MM.1S (cell line): ENCODE data around the gene TNFRSF12A.
A peak's percentile ranks its signal among the peaks of the same experiment; 100 is the strongest.

Experiments
- DNase-seq: peaks from one replicate; pipeline ENCODE4 v3.0.0-alpha.2; 2015
- H2AFZ ChIP-seq: fragments of 300-600 bp; sonication (generic); 2 replicates; pipeline ENCODE4 v1.6.0; 2016; ENCODE audit warnings: antibody characterized with exemption, low read length
- H3F3A ChIP-seq: fragments of 300-600 bp; sonication (generic); 2 replicates; pipeline ENCODE4 v1.6.1; 2016; ENCODE audit warnings: mild to moderate bottlenecking, antibody characterized with exemption, low read length, moderate library complexity, mixed read lengths; ENCODE audit not compliant: insufficient read depth
- H3K27ac ChIP-seq: fragments of 300-600 bp; sonication (generic); 2 replicates; pipeline ENCODE4 v1.5.1; 2016; ENCODE audit warnings: mild to moderate bottlenecking, low read length
- H3K27me3 ChIP-seq: fragments of 300-600 bp; sonication (generic); replicated peaks from 2 replicates; pipeline ENCODE4 v1.6.0; 2016; ENCODE audit warnings: low read length; ENCODE audit not compliant: insufficient read depth
- H3K36me3 ChIP-seq: fragments of 300-600 bp; sonication (generic); replicated peaks from 2 replicates; pipeline ENCODE4 v1.6.1; 2016; ENCODE audit warnings: mild to moderate bottlenecking, low read length, mixed read lengths; ENCODE audit not compliant: insufficient read depth
- H3K4me1 ChIP-seq: fragments of 300-600 bp; sonication (generic); 2 replicates; pipeline ENCODE4 v1.6.1; 2016; ENCODE audit warnings: low read length, mixed read lengths
- H3K4me2 ChIP-seq: fragments of 300-600 bp; sonication (generic); 2 replicates; pipeline ENCODE4 v1.6.0; 2016; ENCODE audit warnings: low read depth, low read length
- H3K4me3 ChIP-seq: fragments of 300-600 bp; sonication (generic); 2 replicates; pipeline ENCODE4 v1.5.1; 2016; ENCODE audit warnings: low read length, mixed read lengths
- H3K79me2 ChIP-seq: fragments of 300-600 bp; sonication (generic); 2 replicates; pipeline ENCODE4 v1.6.1; 2016; ENCODE audit warnings: mixed run types, low read length, mixed read lengths
- H3K9ac ChIP-seq: fragments of 300-600 bp; sonication (generic); 2 replicates; pipeline ENCODE4 v1.6.1; 2016; ENCODE audit warnings: low read length, mixed read lengths
- H3K9me2 ChIP-seq: fragments of 300-600 bp; sonication (generic); replicated peaks from 2 replicates; pipeline ENCODE4 v1.6.1; 2016; ENCODE audit warnings: mild to moderate bottlenecking, low read length, mixed read lengths; ENCODE audit not compliant: insufficient read depth
- H3K9me3 ChIP-seq: fragments of 300-600 bp; sonication (generic); replicated peaks from 2 replicates; pipeline ENCODE4 v1.6.1; 2016; ENCODE audit warnings: mild to moderate bottlenecking, low read length, mixed read lengths; ENCODE audit not compliant: insufficient read depth
- H4K20me1 ChIP-seq: fragments of 300-600 bp; sonication (generic); 2 replicates; pipeline ENCODE4 v1.6.1; 2016; ENCODE audit warnings: mild to moderate bottlenecking, low read length, moderate library complexity, mixed read lengths; ENCODE audit not compliant: insufficient read depth
- EZH2 ChIP-seq: fragments of 300-600 bp; sonication (generic); optimal IDR thresholded peaks from 2 replicates; pipeline ENCODE3; 2017; ENCODE audit warnings: low read depth, mild to moderate bottlenecking, antibody characterized with exemption, low read length, mixed read lengths
- EZH2phosphoT487 ChIP-seq: fragments of 300-600 bp; sonication (generic); IDR thresholded peaks from 2 replicates; pipeline ENCODE4 v1.6.1; 2018; ENCODE audit warnings: antibody characterized with exemption, low read length
- TF ChIP-seq, protein P1 (sequence below): fragments of 300-600 bp; sonication (generic); IDR thresholded peaks from 2 replicates; pipeline ENCODE4 v1.5.1; 2016; ENCODE audit warnings: antibody characterized with exemption, low read length, mixed read lengths

TNFRSF12A gene

DNA sequence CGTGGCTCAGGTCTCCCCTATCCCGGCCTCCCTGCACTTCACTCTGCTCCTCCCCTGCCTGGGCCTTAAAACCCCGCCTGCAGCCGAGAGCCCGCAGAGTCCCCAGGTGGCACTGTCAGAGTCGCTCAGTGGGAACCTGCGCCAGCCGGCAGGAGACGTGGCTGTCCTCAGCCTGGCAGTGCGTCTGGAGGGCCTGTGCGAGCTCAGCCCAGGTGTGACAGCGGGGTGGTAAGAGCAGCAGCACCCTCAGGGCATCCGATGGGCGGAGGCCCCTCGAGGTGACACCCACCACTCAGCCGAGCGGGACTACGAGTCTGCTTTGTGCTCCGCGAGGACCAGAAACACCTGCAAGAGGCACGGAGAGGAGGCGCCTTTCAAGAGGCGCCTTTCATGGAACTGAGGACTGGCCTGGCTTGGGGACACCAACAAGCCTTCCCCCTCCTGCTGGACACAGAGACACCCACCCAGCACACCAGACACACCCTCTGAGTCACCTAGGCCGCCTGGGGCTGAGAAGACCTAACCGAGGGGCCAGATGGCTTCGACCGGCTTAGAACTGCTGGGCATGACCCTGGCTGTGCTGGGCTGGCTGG lies 7.2 kb upstream of the TNFRSF12A start, which contains the start of gene CLDN9:
Gene CLDN9 (plus strand): TSS at position 96 of the 593 bp plus-strand sequence. CDS start 440 bp downstream, at position 536.
- Histone ChIP-seq H3K9me3 (no peaks in the 10 kb centered on the region), H3K27me3 (peaks cover 94% of the 10 kb centered on the region), H3K36me3 (no peaks in the 10 kb centered on the region), H4K20me1 (no peaks in the 10 kb centered on the region), H3K4me1 (peaks cover 10% of the 10 kb centered on the region), H3K27ac (no peak within 1 kb of the TSS), H3K4me3 (no peak within 1 kb of the TSS), H3F3A (no peaks in the 10 kb centered on the region), H3K9me2 (no peaks in the 10 kb centered on the region), H3K79me2 (no peaks in the 10 kb centered on the region), H3K9ac (no peak within 1 kb of the TSS), H2AFZ (no peak within 1 kb of the TSS), H3K4me2 (peak within 1 kb of the TSS; percentile 16; the same call in 1 of the 2 replicates)
- no peak for TF ChIP-seq EZH2
- TF ChIP-seq EZH2phosphoT487: no peak
- TF ChIP-seq, protein P1, sequence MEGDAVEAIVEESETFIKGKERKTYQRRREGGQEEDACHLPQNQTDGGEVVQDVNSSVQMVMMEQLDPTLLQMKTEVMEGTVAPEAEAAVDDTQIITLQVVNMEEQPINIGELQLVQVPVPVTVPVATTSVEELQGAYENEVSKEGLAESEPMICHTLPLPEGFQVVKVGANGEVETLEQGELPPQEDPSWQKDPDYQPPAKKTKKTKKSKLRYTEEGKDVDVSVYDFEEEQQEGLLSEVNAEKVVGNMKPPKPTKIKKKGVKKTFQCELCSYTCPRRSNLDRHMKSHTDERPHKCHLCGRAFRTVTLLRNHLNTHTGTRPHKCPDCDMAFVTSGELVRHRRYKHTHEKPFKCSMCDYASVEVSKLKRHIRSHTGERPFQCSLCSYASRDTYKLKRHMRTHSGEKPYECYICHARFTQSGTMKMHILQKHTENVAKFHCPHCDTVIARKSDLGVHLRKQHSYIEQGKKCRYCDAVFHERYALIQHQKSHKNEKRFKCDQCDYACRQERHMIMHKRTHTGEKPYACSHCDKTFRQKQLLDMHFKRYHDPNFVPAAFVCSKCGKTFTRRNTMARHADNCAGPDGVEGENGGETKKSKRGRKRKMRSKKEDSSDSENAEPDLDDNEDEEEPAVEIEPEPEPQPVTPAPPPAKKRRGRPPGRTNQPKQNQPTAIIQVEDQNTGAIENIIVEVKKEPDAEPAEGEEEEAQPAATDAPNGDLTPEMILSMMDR: no peak
- DNase-seq: peak; percentile 54

DNA sequence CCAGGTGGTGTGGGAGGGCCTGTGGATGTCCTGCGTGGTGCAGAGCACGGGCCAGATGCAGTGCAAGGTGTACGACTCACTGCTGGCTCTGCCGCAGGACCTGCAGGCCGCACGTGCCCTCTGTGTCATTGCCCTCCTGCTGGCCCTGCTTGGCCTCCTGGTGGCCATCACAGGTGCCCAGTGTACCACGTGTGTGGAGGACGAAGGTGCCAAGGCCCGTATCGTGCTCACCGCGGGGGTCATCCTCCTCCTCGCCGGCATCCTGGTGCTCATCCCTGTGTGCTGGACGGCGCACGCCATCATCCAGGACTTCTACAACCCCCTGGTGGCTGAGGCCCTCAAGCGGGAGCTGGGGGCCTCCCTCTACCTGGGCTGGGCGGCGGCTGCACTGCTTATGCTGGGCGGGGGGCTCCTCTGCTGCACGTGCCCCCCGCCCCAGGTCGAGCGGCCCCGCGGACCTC lies 6.6 kb upstream of the TNFRSF12A start:
- no peaks in the 10 kb centered on the region for H3F3A ChIP-seq
- 0 out of 2 replicates have a peak, but pooled peaks cover 6% of the 10 kb centered on the region for H3K4me1 ChIP-seq
- H3K36me3 ChIP-seq: no peaks in the 10 kb centered on the region
- H3K27ac ChIP-seq: no peak overlapping the region
- no peak for TF ChIP-seq EZH2
- no peak for TF ChIP-seq EZH2phosphoT487
- TF ChIP-seq, protein P1: no peak
- H3K79me2 ChIP-seq: no peaks in the 10 kb centered on the region
- peaks cover 94% of the 10 kb centered on the region for H3K27me3 ChIP-seq
- no peaks in the 10 kb centered on the region for H3K9me2 ChIP-seq
- H3K9ac ChIP-seq: no peak overlapping the region
- no peak overlapping the region for H2AFZ ChIP-seq
- no peaks in the 10 kb centered on the region for H3K9me3 ChIP-seq
- no peak for DNase-seq
- no peak overlapping the region for H3K4me2 ChIP-seq
- H3K4me3 ChIP-seq: no peak overlapping the region
- no peaks in the 10 kb centered on the region for H4K20me1 ChIP-seq

GRCh38 chr16:3013998-3014690 lies 6.0 kb upstream of the TNFRSF12A start:
- no peak overlapping the region for H3K4me2 ChIP-seq
- no peak overlapping the region for H2AFZ ChIP-seq
- H3F3A ChIP-seq: no peaks in the 10 kb centered on the region
- H3K79me2 ChIP-seq: no peaks in the 10 kb centered on the region
- TF ChIP-seq EZH2phosphoT487 (no peak), EZH2 (no peak)
- TF ChIP-seq, protein P1: no peak
- H3K27me3 ChIP-seq: peaks cover 92% of the 10 kb centered on the region
- no peaks in the 10 kb centered on the region for H3K9me2 ChIP-seq
- H3K9me3 ChIP-seq: no peaks in the 10 kb centered on the region
- no peak overlapping the region for H3K27ac ChIP-seq
- no peak for DNase-seq
- no peaks in the 10 kb centered on the region for H4K20me1 ChIP-seq
- H3K36me3 ChIP-seq: no peaks in the 10 kb centered on the region
- H3K4me3 ChIP-seq: no peak overlapping the region
- H3K9ac ChIP-seq: no peak overlapping the region
- H3K4me1 ChIP-seq: 0 out of 2 replicates have a peak, but pooled peaks cover 6% of the 10 kb centered on the region
